ENCODE results near the gene TRMT61A. TPM values are rescaled to one million over a fixed set of nuclear protein-coding genes. Genes with fewer than 3 reads are reported as not detected.

TRMT61A gene
- total RNA-seq, 1 donor from 2014 or later = 10.8 TPM

DNA sequence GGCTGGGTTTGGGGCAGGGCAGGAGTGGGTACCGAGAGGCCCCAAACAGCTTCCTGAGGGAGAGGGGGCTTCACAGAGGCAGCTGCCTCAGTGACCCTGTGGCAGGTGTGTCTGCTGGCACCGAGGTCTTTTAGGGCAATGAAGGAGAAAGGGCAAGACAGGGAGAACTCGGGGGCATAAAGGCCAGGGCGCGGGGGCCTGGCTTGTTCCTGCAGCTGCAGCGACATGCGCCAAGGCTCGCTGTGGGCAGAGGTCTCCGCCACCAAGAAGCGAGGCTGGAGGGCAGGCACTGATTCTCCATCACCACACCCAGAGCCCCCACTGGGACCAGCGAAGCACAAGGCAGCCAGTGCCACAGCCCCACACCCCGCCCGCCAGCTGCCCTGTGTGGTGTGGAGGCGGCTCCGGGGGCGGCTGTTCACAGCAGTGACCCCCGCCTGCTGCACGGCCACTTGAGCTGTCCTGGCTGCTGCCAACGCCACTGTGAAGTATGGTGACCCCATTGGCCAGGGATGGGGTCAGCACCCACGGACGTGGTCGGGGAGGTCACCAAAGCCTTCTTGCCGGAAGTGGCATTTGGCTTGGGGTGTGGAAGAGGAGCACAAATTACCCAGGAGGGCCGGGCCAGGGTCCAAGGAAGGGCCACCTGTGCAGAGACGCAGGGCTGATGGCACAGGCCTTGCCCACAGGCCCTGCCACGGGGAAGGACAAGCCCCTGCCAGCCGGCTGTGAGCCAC is 17.1 kb downstream of the TRMT61A start:
- TF ChIP-seq, protein P1, sequence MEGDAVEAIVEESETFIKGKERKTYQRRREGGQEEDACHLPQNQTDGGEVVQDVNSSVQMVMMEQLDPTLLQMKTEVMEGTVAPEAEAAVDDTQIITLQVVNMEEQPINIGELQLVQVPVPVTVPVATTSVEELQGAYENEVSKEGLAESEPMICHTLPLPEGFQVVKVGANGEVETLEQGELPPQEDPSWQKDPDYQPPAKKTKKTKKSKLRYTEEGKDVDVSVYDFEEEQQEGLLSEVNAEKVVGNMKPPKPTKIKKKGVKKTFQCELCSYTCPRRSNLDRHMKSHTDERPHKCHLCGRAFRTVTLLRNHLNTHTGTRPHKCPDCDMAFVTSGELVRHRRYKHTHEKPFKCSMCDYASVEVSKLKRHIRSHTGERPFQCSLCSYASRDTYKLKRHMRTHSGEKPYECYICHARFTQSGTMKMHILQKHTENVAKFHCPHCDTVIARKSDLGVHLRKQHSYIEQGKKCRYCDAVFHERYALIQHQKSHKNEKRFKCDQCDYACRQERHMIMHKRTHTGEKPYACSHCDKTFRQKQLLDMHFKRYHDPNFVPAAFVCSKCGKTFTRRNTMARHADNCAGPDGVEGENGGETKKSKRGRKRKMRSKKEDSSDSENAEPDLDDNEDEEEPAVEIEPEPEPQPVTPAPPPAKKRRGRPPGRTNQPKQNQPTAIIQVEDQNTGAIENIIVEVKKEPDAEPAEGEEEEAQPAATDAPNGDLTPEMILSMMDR (conservative IDR thresholded peaks at IDR 0.05) = no peak
- no peaks in the 10 kb centered on the region for H3K36me3 Mint-ChIP-seq
- peak overlapping the region; percentile 48 for H3K27ac Mint-ChIP-seq
- H3K27me3 Mint-ChIP-seq = no peaks in the 10 kb centered on the region
- no peak overlapping the region for H3K4me3 Mint-ChIP-seq
- H3K9me3 Mint-ChIP-seq = no peaks in the 10 kb centered on the region
- DNase-seq (ENCODE audit: extremely low spot score, unreplicated experiment) = no peak
- H3K4me1 Mint-ChIP-seq (ENCODE audit: unreplicated experiment) = no peaks in the 10 kb centered on the region

DNA sequence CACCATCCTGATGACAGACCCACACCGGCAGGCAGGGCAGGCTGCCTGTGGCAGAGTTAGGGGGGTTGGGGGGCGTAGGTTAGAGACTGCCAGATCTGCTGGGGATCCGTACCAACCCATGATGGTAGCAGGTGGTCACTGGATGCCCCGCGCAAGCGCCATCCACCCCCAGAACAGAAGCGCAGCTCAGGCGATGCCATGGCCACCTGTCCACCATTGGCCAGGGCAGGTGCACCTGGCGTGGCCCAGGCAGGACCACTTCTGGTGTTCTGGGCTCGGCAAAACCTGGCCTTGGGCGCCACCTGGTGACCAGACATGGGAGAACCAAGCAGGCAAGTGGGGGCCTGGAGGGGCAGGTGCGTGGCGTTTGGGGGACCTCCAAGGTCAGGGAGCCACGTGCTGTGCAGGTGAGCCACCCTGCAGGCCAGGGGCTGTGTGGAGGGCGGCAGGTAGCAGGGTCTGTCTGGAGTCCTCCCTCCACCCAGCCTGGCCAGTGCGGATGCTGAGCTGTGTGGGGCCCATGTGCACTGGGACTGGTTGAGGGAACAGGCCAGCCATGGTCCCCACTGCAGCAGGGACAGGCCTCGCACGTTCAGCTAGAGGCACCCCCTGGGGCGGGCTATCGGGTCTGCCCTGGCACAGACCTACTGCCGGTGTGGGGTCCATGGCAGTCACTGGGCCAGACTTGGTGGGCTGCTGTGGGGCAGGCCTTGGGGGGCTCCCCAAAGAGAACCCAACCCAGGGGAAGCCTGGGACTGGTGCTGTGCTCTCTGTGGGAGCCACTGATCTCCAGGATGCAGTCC is 17.9 kb downstream of the TRMT61A start:
- DNase-seq (ENCODE audit: extremely low spot score, unreplicated experiment) = no peak
- no peaks in the 10 kb centered on the region for H3K27me3 Mint-ChIP-seq
- TF ChIP-seq, protein P1 (conservative IDR thresholded peaks at IDR 0.05) = peak; percentile 99

DNA sequence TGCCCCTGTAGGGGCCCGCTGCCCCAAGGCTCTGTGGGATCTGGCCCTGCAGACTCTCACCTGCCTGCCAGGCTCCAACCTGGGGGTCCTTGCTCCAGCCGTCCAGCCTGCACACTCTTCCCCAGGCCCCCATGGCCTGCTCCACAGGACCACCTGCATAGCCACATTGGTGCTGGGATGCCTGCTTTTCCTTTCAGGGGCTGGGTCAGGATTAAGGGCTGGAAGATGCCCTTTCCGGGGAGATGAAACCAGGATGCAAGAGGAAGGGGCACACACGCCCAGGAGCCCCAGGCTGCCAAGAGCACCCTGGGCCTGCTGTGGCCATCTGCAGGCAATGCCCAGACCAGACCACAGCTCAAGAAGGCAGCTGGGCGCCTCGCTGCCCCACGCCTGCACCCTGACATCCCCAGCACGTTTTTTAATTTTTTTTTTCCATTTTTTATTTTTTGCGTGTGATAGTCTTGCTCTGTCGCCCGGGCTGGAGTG is 18.5 kb downstream of the TRMT61A start:
- Mint-ChIP-seq H3K4me3 (no peak overlapping the region), H3K36me3 (no peaks in the 10 kb centered on the region), H3K27me3 (no peaks in the 10 kb centered on the region), H3K9me3 (no peaks in the 10 kb centered on the region), H3K27ac (no peak overlapping the region), H3K4me1 (ENCODE audit: unreplicated experiment) (no peaks in the 10 kb centered on the region)
- DNase-seq (ENCODE audit: extremely low spot score, unreplicated experiment) = no peak
- TF ChIP-seq, protein P1 (conservative IDR thresholded peaks at IDR 0.05) = no peak

More for the DNA sequence above, 17.9 kb downstream of the TRMT61A start:
- H3K27ac Mint-ChIP-seq = no peak overlapping the region
- no peaks in the 10 kb centered on the region for H3K4me1 Mint-ChIP-seq (ENCODE audit: unreplicated experiment)
- no peak overlapping the region for H3K4me3 Mint-ChIP-seq
- no peaks in the 10 kb centered on the region for H3K36me3 Mint-ChIP-seq
- no peaks in the 10 kb centered on the region for H3K9me3 Mint-ChIP-seq

DNA sequence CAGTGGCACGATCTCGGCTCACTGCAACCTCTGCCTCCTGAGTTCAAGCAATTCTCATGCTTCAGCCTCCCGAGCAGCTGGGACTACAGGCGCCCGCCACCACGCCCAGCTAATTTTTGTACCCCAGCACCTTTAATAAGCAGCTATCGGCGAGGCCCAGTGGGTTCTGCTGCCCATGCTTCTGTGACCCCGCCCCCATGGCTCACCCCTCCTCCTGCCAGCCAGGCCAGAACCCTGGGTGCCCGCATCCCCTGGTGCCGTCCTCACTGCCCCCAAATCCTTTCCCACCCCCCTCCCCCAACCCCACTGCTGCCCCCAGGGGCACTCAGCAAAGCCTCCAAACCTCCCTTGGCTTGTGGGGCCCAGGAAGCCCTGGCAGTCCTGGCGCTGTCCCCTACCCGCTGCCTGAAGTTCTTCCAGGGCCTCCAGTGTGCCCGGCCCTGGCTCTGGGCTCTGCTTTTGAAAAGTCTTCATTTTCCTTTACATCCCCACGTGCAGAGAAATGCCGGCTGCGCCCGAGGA is 19.0 kb downstream of the TRMT61A start:
- H3K4me1 Mint-ChIP-seq (ENCODE audit: unreplicated experiment) = no peaks in the 10 kb centered on the region
- H3K9me3 Mint-ChIP-seq = no peaks in the 10 kb centered on the region
- H3K27ac Mint-ChIP-seq = no peak overlapping the region
- H3K4me3 Mint-ChIP-seq = no peak overlapping the region
- no peak for DNase-seq (ENCODE audit: extremely low spot score, unreplicated experiment)
- no peaks in the 10 kb centered on the region for H3K36me3 Mint-ChIP-seq
- TF ChIP-seq, protein P1 (conservative IDR thresholded peaks at IDR 0.05) = no peak
- H3K27me3 Mint-ChIP-seq = no peaks in the 10 kb centered on the region

DNA sequence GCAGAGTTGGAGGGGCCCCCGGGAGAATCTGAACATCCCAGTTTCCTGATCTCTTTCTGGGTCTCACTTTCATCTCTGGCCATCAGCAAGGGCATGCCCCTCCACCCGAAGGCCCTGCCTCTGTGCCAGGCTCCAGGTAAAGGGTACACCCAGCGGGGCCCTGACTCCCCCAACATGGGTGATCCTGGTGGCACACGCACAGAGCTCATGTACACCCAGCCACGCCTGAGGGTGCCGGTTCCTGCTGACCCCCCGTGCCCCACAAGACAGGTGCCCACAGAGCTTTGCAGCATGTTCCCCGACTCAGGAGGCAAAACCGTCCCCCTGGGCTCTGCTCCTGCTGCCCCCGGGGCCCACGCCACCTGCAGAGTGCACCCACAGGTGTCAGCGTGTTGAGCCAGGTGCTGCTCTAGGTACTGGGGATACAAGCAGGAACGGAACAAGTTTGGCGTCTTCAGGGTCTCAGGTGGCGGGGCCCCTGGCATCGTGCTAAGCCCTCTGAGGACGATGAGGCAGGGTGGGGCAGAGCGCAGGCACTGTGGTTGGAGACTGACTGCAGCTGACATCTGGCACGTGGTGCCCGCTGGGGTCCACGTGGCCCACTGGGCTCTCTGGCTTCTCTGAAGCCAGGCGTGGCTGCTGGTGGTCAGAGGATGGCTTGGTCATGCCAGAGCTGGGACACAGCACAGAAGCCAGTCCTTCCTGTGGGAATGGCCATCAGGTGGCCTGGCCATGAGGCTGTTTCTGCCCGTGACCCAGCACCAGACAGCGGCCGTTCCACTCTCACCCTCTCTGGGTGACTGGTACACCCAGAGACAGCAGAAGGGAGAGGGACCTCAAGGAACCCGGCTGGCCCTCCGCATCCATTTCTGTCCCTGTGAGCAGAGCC is 19.7 kb downstream of the TRMT61A start:
- Mint-ChIP-seq H3K4me1 (ENCODE audit: unreplicated experiment) (no peaks in the 10 kb centered on the region), H3K4me3 (no peak overlapping the region), H3K27ac (no peak overlapping the region), H3K27me3 (no peaks in the 10 kb centered on the region), H3K36me3 (no peaks in the 10 kb centered on the region), H3K9me3 (no peaks in the 10 kb centered on the region)
- TF ChIP-seq, protein P1 (conservative IDR thresholded peaks at IDR 0.05) = no peak
- no peak for DNase-seq (ENCODE audit: extremely low spot score, unreplicated experiment)
